ENCODE results near the gene NUCB1.

NUCB1 gene

GRCh38 chr19:48914181-48914580 is 14.1 kb downstream of the NUCB1 start:
- no peak for TF ChIP-seq CTCF (IDR thresholded peaks at IDR 0.05)

GRCh38 chr19:48915757-48916156 is 15.6 kb downstream of the NUCB1 start:
- no peak for TF ChIP-seq CTCF (IDR thresholded peaks at IDR 0.05)

- TF ChIP-seq CTCF (IDR thresholded peaks at IDR 0.05) = no peak
These were observed 18.0 kb downstream of the NUCB1 start for GRCh38 chr19:48918071-48918470.

GRCh38 chr19:48918801-48919247 is 18.7 kb downstream of the NUCB1 start:
- no peak for TF ChIP-seq CTCF (IDR thresholded peaks at IDR 0.05)

- TF ChIP-seq CTCF (IDR thresholded peaks at IDR 0.05) = no peak
These were observed 20.8 kb downstream of the NUCB1 start for GRCh38 chr19:48920949-48921348.

GRCh38 chr19:48921721-48922500 is 21.8 kb downstream of the NUCB1 start:
- TF ChIP-seq CTCF (IDR thresholded peaks at IDR 0.05) = no peak

- TF ChIP-seq CTCF (IDR thresholded peaks at IDR 0.05) = no peak
These were observed 22.7 kb downstream of the NUCB1 start for GRCh38 chr19:48922548-48923490.
